Mammary epithelial cell (primary cell): ENCODE data around the gene FREM3.

Experiments used
- EZH2 ChIP-seq: IDR thresholded peaks from 2 replicates; pipeline ENCODE4 v1.6.1; 2012; ENCODE audit warnings: low read length, inconsistent platforms, borderline replicate concordance
- TF ChIP-seq, protein P1 (sequence below), 2 donors: IDR thresholded peaks in 1 of 2; conservative IDR thresholded peaks in 1 of 2; 2 replicates each; pipeline ENCODE4 v1.5.1; 2011 to 2012; ENCODE audit warnings: inconsistent platforms in 2 of 2, low read length in 2 of 2, mild to moderate bottlenecking in 2 of 2, control low read depth in 1 of 2, low read depth in 1 of 2; ENCODE audit not compliant: insufficient read depth in 1 of 2; ENCODE audit errors: extremely low read depth in 1 of 2

DNA sequence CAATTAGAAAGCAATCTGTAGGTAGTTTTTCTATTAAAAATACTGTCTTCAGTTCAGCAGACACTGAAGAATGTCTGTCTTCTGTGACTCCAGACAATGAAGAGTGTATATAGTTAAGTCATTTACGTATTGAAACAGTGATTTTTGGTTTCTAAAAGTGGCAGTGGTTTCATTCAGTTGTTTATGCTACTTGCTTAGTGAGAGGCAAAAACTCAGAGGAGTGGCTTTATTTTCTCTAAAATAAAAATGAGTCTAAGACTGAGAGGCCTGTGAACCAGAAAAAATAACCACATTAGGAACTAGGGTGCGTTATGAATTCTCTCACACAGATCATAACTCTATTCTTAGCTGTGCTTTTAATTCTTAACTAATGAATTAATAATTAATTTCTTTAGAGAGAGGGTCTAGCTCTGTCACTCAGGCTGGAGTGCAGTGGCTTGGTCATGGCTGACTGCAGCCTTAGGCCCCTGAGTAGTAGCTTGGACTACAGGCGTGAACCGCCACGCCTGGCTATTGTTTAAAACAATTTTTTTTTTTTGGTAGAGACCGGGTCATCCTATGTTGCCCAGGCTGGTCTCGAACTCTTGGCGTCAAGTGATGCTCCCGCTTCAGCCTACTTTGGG lies 31.4 kb downstream of the FREM3 start:
- TF ChIP-seq, protein P1, sequence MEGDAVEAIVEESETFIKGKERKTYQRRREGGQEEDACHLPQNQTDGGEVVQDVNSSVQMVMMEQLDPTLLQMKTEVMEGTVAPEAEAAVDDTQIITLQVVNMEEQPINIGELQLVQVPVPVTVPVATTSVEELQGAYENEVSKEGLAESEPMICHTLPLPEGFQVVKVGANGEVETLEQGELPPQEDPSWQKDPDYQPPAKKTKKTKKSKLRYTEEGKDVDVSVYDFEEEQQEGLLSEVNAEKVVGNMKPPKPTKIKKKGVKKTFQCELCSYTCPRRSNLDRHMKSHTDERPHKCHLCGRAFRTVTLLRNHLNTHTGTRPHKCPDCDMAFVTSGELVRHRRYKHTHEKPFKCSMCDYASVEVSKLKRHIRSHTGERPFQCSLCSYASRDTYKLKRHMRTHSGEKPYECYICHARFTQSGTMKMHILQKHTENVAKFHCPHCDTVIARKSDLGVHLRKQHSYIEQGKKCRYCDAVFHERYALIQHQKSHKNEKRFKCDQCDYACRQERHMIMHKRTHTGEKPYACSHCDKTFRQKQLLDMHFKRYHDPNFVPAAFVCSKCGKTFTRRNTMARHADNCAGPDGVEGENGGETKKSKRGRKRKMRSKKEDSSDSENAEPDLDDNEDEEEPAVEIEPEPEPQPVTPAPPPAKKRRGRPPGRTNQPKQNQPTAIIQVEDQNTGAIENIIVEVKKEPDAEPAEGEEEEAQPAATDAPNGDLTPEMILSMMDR (conservative IDR thresholded peaks at IDR 0.05 in 1 of 2, IDR thresholded peaks at IDR 0.05 in 1 of 2; ENCODE audit: extremely low read depth in 1 of 2, insufficient read depth in 1 of 2, low read depth in 1 of 2, low read length in 2 of 2), result no peak
- no peak for TF ChIP-seq EZH2
